Aorta (tissue), 5 donors: Measurements from ENCODE around the gene SRCAP. TPM values are rescaled to one million over a fixed set of nuclear protein-coding genes. Genes with fewer than 3 reads are reported as not detected.
"Not testable (repeated sequence)": the region's sequence is repeated elsewhere in the genome, so short reads cannot be mapped to it uniquely, and the experiment has no call there.

Experiments
- ATAC-seq: fragments of 200-7000 bp; cut with Tn5 transposase; one replicate; pipeline ENCODE4 v1.9.1; 2022; ENCODE audit warnings: moderate library complexity; ENCODE audit not compliant: low FRiP score
- DNase-seq, 2 donors: peaks; one replicate each; pipeline ENCODE4 v3.0.0-alpha.2; 2020
- H3K27ac ChIP-seq, 2 donors: one replicate each; pipeline ENCODE4 v1.5.1; 2013; ENCODE audit warnings: low read length in 2 of 2, mild to moderate bottlenecking in 2 of 2, moderate library complexity in 2 of 2, control low read depth in 1 of 2, inconsistent platforms in 1 of 2, low read depth in 1 of 2
- H3K27me3 ChIP-seq, 2 donors: one replicate each; pipeline ENCODE4 v1.6.1; 2013; ENCODE audit warnings: control low read depth in 1 of 2, low read length in 1 of 2, mild to moderate bottlenecking in 1 of 2, moderate library complexity in 1 of 2; ENCODE audit not compliant: insufficient read depth in 2 of 2, control insufficient read depth in 1 of 2
- H3K36me3 ChIP-seq, 2 donors: one replicate each; pipeline ENCODE4 v1.6.1; 2013; ENCODE audit warnings: control low read depth in 1 of 2, low read length in 1 of 2, mild to moderate bottlenecking in 1 of 2; ENCODE audit not compliant: insufficient read depth in 2 of 2, control insufficient read depth in 1 of 2
- H3K4me1 ChIP-seq, 2 donors: one replicate each; pipeline ENCODE4 v1.6.1; 2013; ENCODE audit warnings: low read length in 2 of 2, control low read depth in 1 of 2, mild to moderate bottlenecking in 1 of 2, moderate library complexity in 1 of 2; ENCODE audit not compliant: insufficient read depth in 2 of 2, control insufficient read depth in 1 of 2
- H3K4me3 ChIP-seq, 2 donors: one replicate each; pipeline ENCODE4 v1.5.1; 2013; ENCODE audit warnings: low read length in 2 of 2, control low read depth in 1 of 2, mild to moderate bottlenecking in 1 of 2
- H3K9me3 ChIP-seq: one replicate; pipeline ENCODE4 v1.6.1; 2013; ENCODE audit warnings: mild to moderate bottlenecking, low read length; ENCODE audit not compliant: control insufficient read depth
- WGBS, 2 donors: extraction: QIAGEN DNeasy Blood & Tissue Kit; methylation state at CpG; one replicate each; pipeline ENCODE4 v1.1.7; 2013; 5-methylcytosine and 5-hydroxymethylcytosine counted together
- intact Hi-C, 2 donors: fragments of 100-400 bp; cut with DNase I; formaldehyde crosslinking; loops; one replicate each; pipeline versions ENCODE4 v1.14.2 to v1.15.0; 2022
- polyA plus RNA-seq, 2 donors: library from polyadenylated mRNA; stranded (reverse); fragments of 200-250 nt; gene quantifications; one replicate each; pipeline ENCODE4 v1.2.3, GENCODE V29; 2013
- total RNA-seq, 2 donors: library from RNA; stranded (reverse); fragmentation: NEBNext Ultra II Directional; extraction: Animal tissue kit (Norgen Biotek cat#: 25700); gene quantifications; one replicate each; pipeline ENCODE4 v1.2.1, GENCODE V29; 2021
- donor health status: healthy with polysubstance abuse.
- donor health status: Bipolar disorder and iron deficiency.
- donor health status: DM: no; HTN: no; CAD: no.
- donor health status: DM: no; HTN: no; CAD: no.
- donor health status: DM: yes; HTN: yes; CAD: no.

Gene SRCAP
- total and polyA plus RNA-seq, 4 donors, result 7.1 to 66.2 (median 34.9) TPM

GRCh38 chr16:30688701-30689100, 10.3 kb upstream of the SRCAP start:
- Histone ChIP-seq H3K9me3 (no peaks in the 10 kb centered on the region), H3K4me1 (no peaks in the 10 kb centered on the region), H3K27ac (no peak overlapping the region), H3K4me3 (no peak overlapping the region), H3K27me3 (no peaks in the 10 kb centered on the region), H3K36me3 (no peaks in the 10 kb centered on the region)
- no peak for ATAC-seq
- intact Hi-C loops, result no loop called here
- 54 to 58% methylated on average over 4 of the region's 4 CpGs for WGBS, 2 donors
- DNase-seq, result no peak

DNA sequence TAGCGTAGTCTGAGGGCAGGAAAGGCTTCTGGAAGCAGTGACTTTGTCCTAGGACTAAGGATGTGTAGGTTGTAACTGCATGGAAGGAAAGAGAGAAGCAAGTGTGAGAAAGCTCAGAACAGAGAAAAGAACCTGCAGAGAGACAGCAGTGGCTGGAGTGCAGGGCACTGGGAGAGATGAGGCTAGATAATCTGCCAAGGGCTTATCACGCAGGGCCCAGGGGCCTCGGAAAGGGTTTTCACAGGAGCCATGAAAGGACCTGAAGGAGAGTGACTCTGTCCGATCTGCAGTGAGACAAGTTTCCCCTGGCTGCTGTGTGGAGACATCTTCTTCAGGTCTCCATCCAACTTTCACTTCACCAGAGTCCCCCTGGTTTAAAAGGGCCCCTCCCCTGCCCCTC, 7.1 kb upstream of the SRCAP start:
- H3K9me3 ChIP-seq, result no peaks in the 10 kb centered on the region
- no peaks in the 10 kb centered on the region for H3K4me1 ChIP-seq
- H3K27ac ChIP-seq, result no peak overlapping the region
- intact Hi-C loops, result loop anchor here in 1 of 2 donors (5.0 kb wide), 1 partner anchor 35 kb away; the partner anchor contains the start of gene FBRS
- DNase-seq, result no peak
- no peak overlapping the region for H3K4me3 ChIP-seq
- H3K36me3 ChIP-seq, result no peaks in the 10 kb centered on the region
- H3K27me3 ChIP-seq, result no peaks in the 10 kb centered on the region
- ATAC-seq, result no peak
- 42 to 50% methylated on average over 4 of the region's 4 CpGs for WGBS, 2 donors

GRCh38 chr16:30692396-30693064, 6.4 kb upstream of the SRCAP start:
- DNase-seq, result no peak
- 39 to 46% methylated on average over 8 to 10 of the region's 10 CpGs for WGBS, 2 donors
- H3K4me3 ChIP-seq, result no peak overlapping the region
- ATAC-seq, result no peak
- intact Hi-C loops, result loop anchor here in 1 of 2 donors (5.0 kb wide), 1 partner anchor 35 kb away; the partner anchor contains the start of gene FBRS
- H3K27me3 ChIP-seq, result no peaks in the 10 kb centered on the region
- H3K9me3 ChIP-seq, result no peaks in the 10 kb centered on the region
- H3K36me3 ChIP-seq, result no peaks in the 10 kb centered on the region
- H3K27ac ChIP-seq, result no peak overlapping the region
- H3K4me1 ChIP-seq, result no peaks in the 10 kb centered on the region

DNA sequence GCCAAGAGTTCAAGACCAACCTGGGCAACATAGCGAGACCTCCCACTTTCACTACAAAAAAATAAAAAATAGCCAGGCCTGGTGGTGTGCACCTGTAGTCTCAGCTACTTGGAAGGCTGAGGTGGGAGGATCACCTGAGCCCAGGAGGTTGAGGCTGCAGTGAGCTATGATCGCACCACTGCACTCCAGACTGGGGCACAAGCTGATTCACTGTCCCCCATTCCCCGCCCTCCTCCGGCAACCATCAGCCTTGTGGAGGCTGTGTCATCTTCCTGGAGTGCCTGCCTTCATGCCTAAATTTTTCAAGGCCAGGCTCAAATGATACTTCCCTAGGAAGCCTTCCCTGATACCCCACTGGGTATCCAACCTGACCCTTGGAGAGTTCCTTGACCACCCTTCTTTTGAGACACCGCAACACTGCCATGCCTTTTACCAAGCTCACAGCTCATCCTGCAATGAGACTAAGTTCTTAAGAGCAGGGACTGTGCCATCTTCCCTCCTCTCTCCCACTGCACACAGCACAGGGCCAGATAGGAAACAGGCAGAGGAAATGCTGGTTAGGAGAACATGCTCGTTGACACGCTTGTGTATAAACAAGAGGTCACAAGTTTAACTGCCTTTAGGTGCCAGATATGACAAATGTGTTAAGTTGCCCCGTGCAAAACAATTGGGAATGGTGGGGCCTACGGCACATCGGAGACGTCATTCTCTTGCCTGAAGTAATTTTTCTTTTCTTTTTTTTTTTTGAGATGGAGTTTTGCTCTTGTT, 3.9 kb upstream of the SRCAP start:
- Histone ChIP-seq H3K27me3 (no peaks in the 10 kb centered on the region), H3K36me3 (no peaks in the 10 kb centered on the region), H3K4me1 (peaks cover 0 to 2% of the 10 kb centered on the region in 2 donors), H3K9me3 (no peaks in the 10 kb centered on the region), H3K27ac (no peak overlapping the region), H3K4me3 (no peak overlapping the region)
- intact Hi-C loops, result loop anchor here (5.0 kb wide), 2 partner anchors 38 to 47 kb away; partner anchors contain the start of gene FBRS (in 1 of the 2)
- WGBS, 2 donors, result 80 to 83% methylated on average over 11 of the region's 11 CpGs
- ATAC-seq (no peak), DNase-seq (no peak)

DNA sequence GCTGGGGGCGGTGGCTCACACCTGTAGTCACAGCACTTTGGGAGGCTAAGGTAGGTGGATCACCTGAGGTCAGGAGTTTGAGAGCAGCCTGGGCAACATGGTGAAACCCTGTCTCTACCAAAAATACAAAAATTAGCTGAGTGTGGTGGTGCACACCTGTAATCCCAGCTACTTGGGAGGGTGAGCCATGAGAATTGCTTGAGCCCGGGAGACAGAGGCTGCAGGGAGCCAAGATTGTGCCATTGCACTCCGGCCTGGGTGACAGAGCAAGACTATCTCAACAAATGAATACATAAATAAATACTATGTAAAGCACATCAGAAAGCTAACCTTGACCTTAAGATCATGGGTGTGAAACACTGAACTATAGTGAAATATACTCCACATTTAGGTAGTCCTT, 2.3 kb upstream of the SRCAP start:
- not testable (repeated sequence) for H3K36me3 ChIP-seq, H3K27ac ChIP-seq, H3K27me3 ChIP-seq, H3K4me1 ChIP-seq, H3K4me3 ChIP-seq, H3K9me3 ChIP-seq, DNase-seq, ATAC-seq
- WGBS, 2 donors, result 96 to 97% methylated on average over 3 of the region's 3 CpGs
- intact Hi-C loops, result loop anchor here in 1 of 2 donors (5.0 kb wide), 1 partner anchor 46 kb away; a partner anchor contains a TSS

DNA sequence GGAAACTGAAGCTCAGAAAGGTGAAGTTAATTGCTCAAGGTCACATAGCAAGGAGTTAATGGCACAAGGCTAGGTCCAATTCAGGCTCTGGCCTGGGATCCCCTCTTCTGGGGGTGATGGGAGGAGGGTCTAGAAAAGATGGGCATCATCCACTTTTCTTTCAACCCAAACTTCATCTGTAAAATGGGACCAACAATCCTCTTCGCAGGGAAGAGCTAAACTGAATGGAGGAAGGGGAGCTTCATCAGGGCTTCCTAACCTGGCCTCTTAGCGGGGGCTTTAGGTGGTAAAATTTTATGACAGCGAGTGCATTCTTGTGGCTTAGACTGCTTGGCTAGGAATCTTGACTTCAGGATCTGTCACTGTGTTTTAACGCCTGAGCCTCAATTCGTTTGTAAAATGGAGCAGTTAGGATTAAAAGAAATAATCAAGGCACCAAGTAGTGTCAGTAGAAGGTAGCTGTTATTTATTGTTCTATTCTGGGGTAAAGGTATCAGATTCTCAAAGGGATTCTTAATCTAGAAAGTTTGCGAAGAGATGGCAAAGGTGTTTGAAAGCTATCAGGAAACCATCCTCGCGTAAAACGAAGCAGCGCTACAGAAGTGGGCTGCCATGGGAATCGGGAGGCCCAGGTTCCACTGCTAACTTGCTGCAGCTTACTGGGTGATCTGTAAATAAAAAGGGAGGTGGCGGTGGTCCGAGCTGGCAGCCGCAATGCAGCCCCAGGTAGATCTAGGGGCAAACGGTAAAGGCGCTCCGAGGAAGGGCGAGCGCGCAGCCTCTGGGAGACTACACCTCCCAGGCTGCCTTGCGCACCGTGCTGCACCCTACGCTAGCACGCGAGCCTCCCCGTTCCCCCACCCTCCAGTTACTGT, 1.5 kb upstream of the SRCAP start:
- Histone ChIP-seq H3K9me3 (no peaks in the 10 kb centered on the region), H3K4me3 (no peak overlapping the region), H3K27ac (peak overlapping the region in 1 of 2 donors; percentile 73), H3K27me3 (no peaks in the 10 kb centered on the region), H3K4me1 (peaks cover 0 to 2% of the 10 kb centered on the region in 2 donors), H3K36me3 (peaks cover 0 to 3% of the 10 kb centered on the region in 2 donors)
- intact Hi-C loops, result loop anchor here in 1 of 2 donors (2.0 to 5.0 kb wide), 2 partner anchors 39 to 45 kb away; partner anchors contain the start of gene FBRS
- WGBS, 2 donors, result 11 to 12% methylated on average over 26 of the region's 26 CpGs
- DNase-seq (no peak), ATAC-seq (peak; percentile 99)

GRCh38 chr16:30698139-30698815, 694 bp upstream of the SRCAP start:
- H3K9me3 ChIP-seq, result no peaks in the 10 kb centered on the region
- no peaks in the 10 kb centered on the region for H3K27me3 ChIP-seq
- peak; percentile 99 to 100 for DNase-seq
- peak; percentile 95 for ATAC-seq
- intact Hi-C loops, result loop anchor here in 1 of 2 donors (2.0 to 5.0 kb wide), 2 partner anchors 39 to 44 kb away; partner anchors contain the start of gene FBRS
- peaks cover 0 to 2% of the 10 kb centered on the region in 2 donors for H3K4me1 ChIP-seq
- peak overlapping the region; percentile 80 to 87 for H3K4me3 ChIP-seq
- peaks cover 0 to 3% of the 10 kb centered on the region in 2 donors for H3K36me3 ChIP-seq
- WGBS, 2 donors, result 0 to 1% methylated on average over 39 to 76 of the region's 76 CpGs
- H3K27ac ChIP-seq, result peak overlapping the region; percentile 85 to 90
